ENCODE results near the gene RAD51B.

DNA sequence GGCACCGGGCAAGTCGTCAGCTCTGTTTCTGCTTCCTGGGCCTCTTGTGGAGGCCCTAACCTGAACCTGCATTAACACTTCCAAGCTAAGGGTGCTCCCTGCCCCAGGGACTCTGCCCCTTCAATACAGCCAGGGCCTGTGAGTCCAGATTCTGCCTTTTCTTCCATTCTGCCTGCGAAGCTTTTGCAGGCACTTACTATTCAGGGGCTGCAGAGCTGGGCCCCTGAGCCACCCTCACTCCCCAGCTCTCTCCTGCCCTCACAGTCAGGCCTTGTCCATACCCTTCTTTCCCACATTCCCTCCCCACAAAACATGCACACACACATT is 872.2 kb downstream of the RAD51B start:
- TF ChIP-seq, protein P1, sequence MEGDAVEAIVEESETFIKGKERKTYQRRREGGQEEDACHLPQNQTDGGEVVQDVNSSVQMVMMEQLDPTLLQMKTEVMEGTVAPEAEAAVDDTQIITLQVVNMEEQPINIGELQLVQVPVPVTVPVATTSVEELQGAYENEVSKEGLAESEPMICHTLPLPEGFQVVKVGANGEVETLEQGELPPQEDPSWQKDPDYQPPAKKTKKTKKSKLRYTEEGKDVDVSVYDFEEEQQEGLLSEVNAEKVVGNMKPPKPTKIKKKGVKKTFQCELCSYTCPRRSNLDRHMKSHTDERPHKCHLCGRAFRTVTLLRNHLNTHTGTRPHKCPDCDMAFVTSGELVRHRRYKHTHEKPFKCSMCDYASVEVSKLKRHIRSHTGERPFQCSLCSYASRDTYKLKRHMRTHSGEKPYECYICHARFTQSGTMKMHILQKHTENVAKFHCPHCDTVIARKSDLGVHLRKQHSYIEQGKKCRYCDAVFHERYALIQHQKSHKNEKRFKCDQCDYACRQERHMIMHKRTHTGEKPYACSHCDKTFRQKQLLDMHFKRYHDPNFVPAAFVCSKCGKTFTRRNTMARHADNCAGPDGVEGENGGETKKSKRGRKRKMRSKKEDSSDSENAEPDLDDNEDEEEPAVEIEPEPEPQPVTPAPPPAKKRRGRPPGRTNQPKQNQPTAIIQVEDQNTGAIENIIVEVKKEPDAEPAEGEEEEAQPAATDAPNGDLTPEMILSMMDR (IDR thresholded peaks at IDR 0.05): no peak
- no peak for TF ChIP-seq POLR2A (IDR thresholded peaks at IDR 0.05)
